GM18519 (cell line): Measurements from ENCODE around the gene LCOR.

Experiments used
- ATAC-seq: cut with Tn5 transposase; IDR thresholded peaks from one replicate; pipeline ENCODE4 v1.9.1; 2021; ENCODE audit warnings: mild to moderate bottlenecking, moderate library complexity; ENCODE audit not compliant: unreplicated experiment, low FRiP score

The LCOR gene

DNA sequence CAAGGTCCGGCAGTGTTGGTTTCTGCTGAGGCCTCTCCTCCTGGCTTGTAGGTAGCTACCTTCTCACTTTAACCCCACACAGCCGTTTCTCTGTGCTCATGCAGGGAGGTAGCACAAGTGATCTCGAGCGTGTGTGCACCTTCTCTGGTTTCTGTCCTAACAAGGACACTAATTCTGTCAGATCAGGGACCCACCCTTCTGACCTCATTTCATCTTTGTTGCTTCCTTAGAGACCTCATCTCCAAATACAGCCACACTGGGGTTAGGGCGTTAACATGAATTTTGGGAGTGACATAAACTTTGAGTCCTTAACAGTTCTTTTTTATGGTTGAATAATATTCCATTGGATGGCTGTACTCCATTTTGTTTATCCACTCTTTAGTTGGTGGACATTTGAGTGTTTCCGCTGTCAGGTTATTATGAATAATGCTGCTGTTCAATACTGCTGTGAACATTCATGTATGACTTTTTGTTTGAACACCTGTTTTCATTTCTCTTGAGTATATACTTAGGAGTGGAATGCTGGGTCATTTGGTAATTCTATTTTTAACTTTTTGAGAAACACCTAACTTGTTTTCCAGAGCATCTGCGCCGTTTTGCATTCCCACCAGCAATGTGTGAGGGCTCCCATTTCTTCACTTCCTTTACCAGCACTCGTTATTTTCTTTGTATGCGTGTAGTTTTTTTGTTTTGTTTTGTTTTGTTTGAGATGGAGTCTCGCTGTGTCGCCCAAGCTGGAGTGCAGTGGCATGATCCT lies 57.5 kb downstream of the LCOR start:
- ATAC-seq = no peak

DNA sequence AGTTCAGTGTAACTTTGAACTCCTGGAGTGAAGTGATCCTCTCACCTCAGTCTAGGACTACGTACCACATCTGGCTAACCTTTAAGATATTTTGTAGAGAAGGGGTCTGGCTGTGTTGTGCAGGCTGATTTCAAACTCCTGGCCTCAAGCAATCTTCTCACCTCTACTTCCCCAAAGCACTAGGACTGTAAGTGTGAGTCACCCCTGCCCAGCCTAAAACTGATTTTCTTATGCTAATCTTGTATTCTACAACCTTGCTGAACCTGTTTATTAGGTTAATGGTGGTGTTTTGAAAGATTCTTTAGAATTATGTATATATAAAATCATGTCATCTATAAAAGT lies 58.0 kb downstream of the LCOR start:
- ATAC-seq = no peak

DNA sequence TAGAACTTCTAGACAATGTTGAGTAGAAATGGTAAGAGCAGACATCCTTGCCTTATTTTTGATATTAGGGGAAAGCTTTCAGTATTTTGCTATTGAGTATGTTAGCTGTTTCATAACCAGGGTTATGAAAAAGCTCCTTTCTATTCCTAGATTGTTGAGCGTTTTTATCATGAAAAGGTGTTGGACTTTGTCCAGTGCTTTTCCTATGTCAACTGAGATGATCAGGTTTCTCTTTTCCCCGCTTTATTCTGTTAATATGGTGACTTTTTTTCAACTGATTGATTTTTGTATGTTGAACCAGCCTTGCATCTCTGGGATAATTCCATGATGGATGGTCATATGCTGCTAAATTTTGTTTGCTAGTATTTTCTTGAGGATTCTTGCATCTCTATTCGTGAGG lies 58.5 kb downstream of the LCOR start:
- ATAC-seq = no peak

DNA sequence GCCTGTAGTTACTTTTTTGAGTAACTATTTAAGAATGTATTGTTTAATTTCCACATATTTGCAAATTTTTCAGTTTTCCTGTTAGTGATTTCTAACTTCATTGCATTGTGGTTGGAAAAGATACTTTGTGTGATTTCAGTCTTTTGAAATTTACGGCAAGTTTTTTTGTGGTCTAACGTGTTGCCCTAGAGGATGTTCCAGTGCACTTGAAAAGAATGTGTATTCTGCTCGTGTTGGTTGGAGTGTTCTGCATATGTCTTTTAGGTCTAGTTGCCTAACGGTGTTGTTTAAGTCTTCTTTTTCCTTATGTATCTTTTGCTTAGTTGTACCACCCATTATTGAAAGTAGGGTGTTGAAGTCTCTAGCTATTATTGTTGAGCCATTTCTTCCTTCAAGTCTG lies 59.7 kb downstream of the LCOR start:
- no peak for ATAC-seq

DNA sequence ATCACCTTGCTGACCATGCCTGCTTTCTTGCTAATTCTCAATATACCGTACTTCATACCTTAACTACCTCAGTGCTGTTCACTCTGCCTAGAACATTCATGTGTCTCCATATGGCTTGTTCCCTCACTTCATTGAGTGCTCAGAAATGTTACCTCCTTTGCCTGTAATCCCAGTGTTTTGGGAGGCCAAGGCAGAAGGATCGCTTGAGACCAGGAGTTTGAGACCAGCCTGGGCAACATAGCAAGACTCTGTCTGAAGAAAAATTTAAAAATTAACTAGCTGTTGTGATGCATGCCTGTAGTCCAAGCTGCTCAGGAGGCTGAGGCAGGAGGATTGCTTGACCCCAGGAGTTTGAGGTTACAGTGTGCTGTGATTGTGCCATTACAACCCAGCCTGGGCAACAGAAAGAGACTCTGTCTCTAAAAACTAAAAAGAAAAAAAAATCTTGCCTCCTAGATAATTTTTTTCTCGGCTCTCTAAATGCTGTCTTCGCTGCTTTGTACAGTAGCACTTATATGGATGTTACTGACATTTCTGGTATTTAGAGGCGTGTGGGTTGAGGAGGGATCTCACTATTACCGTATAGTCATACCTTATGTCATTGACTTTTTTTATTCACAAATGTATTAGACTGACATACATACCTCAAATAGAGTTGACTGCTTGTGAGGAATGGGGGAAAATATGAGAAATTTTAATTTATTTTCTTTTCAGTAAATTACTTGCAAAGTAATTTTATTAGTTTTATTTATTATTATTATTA lies 63.7 kb downstream of the LCOR start:
- no peak for ATAC-seq

DNA sequence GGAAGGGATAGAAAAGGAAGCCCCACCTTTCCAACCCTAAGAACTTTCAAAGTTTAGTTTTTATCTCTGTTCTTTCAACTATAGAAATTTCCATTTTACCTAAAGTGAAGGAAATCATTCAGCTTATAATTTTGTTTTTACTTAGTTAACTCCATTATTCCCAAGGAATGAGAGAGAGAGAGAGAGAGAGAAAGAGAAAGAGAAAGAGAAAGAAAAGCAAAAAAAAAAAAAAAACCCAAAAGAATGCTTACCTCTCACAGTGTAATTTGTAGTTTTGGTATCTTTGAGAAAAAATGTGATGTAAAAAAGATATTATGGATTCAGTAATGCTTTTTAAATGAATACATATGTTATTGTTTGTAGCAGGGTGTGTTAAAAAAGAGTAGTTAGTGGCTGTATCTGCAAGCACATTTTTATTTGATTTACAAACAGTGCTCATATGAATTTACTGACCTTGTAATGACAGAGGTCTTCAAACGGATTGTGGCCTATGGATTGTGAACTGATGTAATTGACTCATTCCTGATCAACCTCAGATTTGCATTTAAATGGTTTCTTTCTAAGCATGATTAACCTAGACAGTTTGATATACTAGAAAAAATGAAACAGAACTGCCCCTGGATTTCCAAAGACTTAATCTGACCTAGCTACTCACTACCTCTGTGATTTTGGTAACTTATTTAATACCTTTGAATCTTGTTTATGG lies 64.9 kb downstream of the LCOR start:
- ATAC-seq = no peak

DNA sequence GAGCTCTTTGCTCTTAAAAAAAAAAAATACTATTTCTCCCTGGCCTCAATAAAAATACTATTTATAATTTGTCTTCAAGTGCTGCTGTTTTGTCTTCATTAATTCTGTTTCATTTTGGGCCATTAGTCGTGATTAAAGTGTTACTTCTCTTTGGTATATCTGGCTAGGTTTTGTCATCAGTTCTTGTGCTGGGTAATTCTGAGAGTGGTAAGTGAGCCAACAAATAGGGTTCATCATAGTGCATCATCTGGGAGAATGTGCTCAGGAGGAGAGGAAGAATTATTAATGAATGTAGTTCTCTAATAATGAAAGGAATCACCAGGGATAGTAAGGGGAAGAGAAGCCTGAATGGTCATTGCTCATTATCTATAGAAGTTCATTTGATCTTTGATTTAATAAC lies 70.0 kb downstream of the LCOR start:
- no peak for ATAC-seq

DNA sequence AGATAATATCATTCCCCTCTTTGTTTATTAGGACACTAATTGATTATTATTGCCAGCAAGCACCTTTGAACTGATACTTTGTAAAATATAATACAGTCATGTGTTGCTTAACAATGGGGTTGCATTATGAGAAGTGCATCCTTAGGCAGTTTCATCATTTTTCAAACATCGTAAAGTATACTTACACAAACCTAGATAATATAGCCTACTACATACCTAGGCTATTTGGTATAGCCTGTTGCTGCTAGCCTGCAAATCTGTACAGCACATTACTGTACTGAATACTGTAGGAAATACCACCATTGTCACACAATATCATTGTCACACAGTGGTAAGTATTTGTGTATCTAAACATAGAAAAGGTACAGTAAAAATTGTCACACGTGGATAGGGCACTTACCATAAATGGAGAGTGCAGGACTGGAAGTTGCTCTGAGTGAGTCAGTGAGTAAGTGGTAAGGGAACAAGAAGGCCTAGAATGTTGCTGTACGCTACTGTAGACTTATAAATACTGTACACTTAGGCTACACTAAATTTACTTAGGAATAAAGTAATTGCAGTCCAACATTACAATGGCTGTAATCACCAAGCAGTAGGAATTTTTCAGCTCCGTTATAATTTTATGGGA lies 70.7 kb downstream of the LCOR start:
- no peak for ATAC-seq

DNA sequence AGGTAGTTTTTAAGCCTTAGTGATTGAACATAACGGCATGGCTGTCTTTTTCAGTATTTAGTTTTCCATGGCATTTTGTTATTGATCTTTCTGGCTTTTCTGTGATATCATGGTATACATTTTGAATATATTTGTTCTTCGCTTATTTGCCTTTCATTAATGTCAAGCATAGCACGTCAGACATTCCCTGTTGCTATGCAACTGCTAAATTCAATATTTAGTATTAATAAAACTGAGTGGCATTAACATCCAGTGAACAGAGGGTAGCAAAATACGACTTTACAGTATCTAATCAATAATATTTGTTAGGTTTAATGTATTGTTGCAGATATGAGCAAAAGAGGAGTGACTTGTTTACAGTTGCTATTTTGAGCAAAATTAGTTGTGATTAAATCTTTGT lies 72.5 kb downstream of the LCOR start:
- no peak for ATAC-seq

DNA sequence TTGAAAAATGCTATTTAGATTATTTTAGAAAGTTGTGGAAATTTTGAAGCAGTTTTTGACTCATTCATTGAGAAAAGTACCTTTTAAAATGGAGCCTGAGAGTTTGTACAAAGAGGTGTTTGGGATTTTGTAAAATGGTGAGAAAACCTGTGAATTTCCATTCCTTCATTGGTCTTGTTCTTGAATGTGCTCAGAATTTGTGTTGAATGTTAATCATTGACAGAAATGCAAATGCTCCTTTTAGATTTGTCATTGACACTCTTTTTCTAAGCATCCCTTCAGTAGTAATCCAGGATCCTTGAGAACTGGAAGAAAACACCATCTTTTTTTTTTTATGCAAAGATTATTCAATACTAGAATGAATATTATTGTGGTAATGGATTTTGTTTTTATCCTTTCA lies 74.8 kb downstream of the LCOR start:
- no peak for ATAC-seq

DNA sequence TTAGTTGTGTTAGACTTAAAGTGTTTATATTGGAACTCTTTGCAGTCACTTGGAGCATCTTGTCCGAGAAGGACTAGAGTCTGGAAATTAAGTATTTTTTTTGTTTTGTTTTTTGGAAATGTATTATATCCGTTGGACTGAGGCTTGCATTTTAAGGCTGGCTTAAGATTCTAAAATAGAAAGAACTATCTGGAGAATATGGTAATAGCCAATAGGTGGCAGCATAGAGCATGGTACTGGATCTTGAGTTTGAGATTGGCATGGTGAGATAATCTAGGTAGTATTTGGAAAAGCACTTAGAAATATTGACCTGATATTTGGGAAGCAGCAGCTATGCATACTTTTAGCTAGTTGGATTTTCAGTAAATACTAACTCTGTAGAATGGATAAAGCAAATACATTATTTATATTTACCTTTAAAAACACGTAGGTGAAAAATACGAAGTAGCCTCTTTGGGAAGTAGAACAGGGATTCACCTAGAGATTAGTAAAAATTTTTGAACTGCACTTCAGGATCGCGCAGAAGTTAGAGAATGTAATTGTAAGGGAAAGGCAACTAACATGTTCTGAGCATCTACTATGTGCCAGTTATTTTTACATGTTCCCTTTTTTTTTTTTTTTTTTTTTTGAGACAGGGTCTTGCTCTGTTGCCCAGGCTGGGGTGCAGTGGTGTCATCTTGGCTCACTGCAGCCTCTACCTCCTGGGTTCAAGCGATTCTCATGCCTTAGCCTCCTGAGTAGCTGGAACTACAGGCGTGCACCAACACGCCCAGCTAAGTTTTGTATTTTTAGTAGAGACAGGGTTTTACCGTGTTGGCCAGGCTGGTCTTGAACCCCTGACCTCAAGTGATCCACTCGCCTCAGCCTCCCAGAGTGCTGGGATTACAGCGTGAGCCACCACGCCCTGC lies 78.6 kb downstream of the LCOR start:
- ATAC-seq = no peak

DNA sequence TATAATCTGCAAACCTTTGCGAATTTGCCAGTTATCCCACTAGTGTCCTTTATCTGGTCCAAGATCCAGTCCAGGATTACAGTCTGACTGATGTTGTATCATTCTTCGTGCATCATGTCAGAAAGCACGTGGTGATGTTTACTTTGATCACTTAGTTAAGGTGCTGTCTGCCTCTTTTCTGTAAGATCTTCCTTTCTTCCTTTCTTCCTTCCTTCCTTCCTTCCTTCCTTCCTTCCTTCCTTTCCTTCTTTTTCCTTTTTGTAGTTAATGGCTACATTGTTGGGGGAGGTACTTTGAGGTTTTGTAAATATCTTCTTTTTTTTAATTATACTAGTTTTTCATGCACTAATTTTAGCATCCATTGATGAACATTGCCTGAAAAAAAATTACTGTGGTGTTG lies 80.3 kb downstream of the LCOR start:
- ATAC-seq = no peak

DNA sequence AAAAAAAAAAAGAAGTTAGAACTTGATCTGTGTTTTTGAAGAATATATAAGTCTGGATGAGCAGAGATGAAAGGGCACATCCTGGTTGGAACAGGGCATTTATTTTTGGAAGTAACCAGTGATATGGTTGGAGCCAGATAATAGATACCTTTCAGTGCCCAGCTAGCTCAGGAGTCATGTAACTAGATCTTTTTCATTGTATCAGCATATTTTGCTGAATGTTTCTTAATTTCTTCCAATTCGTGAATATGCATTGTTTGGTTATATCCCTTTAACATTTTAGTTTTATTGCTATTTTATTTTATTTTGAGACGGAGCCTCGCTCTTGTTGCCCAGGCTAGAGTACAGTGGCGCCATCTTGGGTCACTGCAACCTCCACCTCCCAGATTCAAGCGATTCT lies 81.8 kb downstream of the LCOR start:
- ATAC-seq = no peak

DNA sequence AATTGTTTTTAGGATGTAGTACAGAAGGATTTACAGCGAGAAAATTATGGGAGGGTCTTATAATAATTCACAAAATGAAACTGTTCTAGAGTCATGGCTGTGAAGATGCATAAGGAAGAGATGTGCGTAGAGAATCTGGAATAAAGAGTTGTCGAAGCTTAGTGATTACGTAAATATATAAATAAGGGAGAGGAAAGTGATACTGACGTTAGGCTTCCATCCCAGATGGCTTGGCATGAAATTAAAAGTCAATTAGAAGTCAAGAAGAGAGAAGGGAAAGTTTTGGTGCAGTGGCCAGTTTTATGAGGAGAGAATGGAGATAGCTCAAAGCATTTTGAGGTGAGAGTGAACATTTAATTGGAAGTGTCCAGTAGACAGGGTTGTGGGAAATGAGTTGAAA lies 85.5 kb downstream of the LCOR start:
- no peak for ATAC-seq

DNA sequence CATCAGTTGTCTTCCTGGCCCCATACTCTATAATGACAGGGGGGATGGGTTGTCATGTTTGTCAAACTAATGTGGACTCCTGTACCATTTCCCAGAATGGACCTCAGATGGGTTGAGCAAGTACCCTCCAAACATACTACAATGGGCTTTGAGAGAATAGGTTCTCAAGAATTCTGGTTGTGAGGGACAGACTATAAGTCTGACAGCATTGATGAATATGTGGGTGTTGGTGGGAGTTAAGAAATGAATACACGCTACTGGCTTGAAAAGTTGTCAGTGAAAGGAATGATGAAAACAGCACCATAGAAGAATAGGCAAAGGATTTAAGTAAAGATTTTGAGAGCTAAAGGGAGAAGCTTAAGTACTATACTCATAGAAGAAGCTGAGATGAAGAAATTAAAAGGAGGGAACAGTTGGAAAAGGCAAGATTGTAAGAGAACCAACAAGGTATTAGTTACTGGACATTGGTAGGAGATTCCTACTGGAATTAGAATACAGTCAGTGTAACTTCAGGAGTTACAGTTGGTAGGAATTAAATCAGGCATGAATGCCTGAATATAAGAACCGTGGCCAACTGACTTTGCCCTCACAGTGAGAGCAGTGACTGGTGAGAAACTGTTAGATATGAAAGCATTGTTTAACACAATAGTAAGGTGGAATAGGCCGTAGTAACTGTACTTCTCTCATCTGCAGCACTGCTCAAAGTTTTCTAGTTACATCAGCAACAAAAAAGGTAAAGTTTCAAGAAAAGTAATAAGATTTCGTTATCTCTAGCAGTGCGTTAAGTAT lies 86.3 kb downstream of the LCOR start:
- no peak for ATAC-seq

DNA sequence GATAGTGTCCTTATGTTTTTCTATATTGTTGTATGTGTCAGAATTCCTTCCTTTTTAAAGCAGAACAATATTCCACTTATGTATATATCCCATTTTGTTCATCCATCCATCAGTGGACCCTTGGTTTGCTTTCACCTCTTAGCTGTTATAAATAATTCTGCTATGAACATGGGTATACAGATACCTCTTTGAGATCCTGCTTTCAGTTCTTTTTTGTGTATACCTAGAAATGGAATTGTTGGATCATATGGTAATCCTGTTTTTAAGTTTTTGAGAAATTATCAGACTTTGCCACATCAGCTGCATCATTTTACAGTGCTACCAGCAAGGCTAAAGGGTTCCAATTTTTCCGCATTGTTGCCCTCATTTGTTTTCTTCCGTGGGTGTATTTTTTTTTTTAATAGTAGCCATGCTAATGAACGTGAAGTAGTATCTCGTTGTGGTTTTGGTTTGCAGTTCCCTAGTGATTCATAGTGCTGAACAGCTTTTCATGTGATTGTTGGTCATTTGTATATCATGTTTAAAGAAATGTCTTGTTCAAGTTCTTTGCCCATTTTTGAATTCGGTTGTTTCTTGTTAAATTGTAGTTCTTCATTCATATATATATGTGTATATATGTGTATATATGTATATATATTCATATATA lies 87.8 kb downstream of the LCOR start:
- ATAC-seq = no peak

DNA sequence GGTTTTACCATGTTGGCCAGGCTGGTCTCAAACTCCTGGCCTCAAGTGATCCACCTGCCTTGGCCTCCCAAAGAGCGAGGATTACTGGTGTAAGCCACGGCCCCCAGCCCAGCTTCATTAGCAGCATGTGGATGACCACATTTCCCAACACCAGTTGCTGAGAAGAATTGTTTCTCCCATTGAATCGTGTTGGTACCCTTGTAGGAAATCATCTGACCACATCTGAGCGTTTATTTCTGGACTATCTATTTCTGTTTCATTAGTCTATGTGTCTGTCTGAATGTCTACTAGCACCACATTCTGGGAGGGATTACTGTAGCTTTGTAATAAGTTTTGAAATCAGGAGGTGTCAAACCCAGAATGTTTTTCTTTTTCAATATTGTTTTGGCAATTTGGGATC lies 89.6 kb downstream of the LCOR start:
- ATAC-seq = no peak

DNA sequence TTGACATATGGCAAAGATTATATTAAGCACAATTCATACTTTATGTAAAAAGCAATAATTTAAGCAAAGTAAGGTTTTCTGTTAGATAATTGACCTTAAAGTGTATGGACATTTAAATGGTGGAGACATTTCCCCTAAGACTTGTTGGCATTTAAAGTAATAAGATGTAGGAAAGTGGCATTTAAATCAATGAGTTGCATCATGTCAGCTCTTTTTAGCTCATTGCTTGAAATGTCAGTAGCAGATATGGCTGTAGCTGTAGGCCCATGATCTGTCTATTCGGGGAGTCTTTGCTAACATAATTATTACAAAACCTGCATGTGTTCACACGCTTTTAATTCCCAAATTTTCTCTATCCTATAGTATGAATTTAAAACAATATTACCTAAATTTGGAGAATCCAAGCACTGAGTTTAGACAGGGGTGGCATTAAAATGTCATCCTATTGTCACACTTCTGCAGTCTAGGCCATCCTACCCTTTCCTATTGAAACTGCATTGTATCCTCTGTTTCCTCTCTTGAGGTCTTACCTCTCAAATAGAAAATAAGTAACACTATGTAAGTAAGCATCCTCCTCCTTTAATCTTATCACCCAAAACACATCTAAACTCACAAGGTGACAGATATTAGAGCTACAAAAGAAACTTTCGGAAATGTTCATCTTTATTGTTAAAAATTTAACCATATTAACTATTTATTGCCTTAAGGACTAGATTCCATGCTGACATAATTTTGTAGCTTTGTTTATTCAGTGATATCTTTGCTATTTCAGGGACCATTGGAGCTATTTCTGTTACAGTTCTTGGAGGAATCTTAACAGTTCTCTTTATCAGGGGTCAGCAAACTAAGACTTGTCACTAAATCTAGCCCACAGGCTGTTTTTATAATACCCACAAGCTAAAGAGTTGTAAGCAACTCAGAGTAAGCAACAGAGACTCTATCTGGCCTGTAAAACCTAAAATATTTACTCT lies 91.2 kb downstream of the LCOR start:
- no peak for ATAC-seq
